HepG2 (cell line): Measurements from ENCODE around the gene NFATC4. TPM values are rescaled to one million over a fixed set of nuclear protein-coding genes. Genes with fewer than 3 reads are reported as not detected.

Source experiments
- ATAC-seq: fragments of 200-7000 bp; cut with Tn5 transposase; 3 replicates; pipeline ENCODE4 v1.9.1; 2020; ENCODE audit warnings: mild to moderate bottlenecking, moderate library complexity
- BruUV-seq: library from RNA; stranded (reverse); fragments of 400-500 nt; replicated peaks from 2 replicates; lab custom pipeline; 2021; lab: Mats Ljungman, UMichigan
- CTCF ChIA-PET: fragments of 300-600 bp; formaldehyde crosslinking; extraction: SDS; loops from one replicate; lab custom pipeline; 2021; ENCODE audit warnings: low total read pairs, inconsistent platforms, low intra/inter-chr PET ratio; lab: Yijun Ruan, JAX
- POLR2A ChIA-PET: fragments of 350-600 bp; sonication (Branson Sonifier 250); formaldehyde crosslinking; loops from one replicate; lab custom pipeline; 2020; ENCODE audit warnings: antibody characterized with exemption, inconsistent platforms; lab: Yijun Ruan, JAX
- DNase-seq: peaks from one replicate; pipeline ENCODE4 v3.0.0-alpha.2; 2015; ENCODE audit warnings: low spot score
- FAIRE-seq: peaks from 3 replicates; lab custom pipeline; 2011; peaks lifted over from hg19 to GRCh38; lab: Jason Lieb, UNC
- H2AFZ ChIP-seq: one replicate; pipeline ENCODE4 v1.6.1; 2011; ENCODE audit warnings: low read length, inconsistent platforms
- H3K27ac ChIP-seq: fragments of 300-600 bp; 3 replicates; pipeline ENCODE4 v1.8.0; 2011; ENCODE audit warnings: mixed run types, mild to moderate bottlenecking, mixed read lengths, low read length, inconsistent platforms; ENCODE audit not compliant: insufficient read depth; ENCODE audit errors: extremely low read length
- H3K27me3 ChIP-seq, 2 experiments: fragments of 200-600 bp in 1 of 2; 2 replicates in 1 of 2; 3 replicates in 1 of 2; pipeline versions ENCODE4 v1.6.0 to v1.8.0; 2011; ENCODE audit warnings: low read length in 2 of 2, mild to moderate bottlenecking in 2 of 2, moderate library complexity in 2 of 2, inconsistent platforms in 1 of 2; ENCODE audit not compliant: insufficient read depth in 2 of 2, control insufficient read depth in 1 of 2
- H3K36me3 ChIP-seq, 2 experiments: fragments of 200-600 bp in 1 of 2; replicated peaks in 1 of 2; 2 replicates in 1 of 2; 3 replicates in 1 of 2; pipeline versions ENCODE4 v1.5.1 to v1.8.0; 2011; ENCODE audit warnings: low read length in 2 of 2, inconsistent platforms in 1 of 2; ENCODE audit not compliant: insufficient read depth in 2 of 2, control insufficient read depth in 1 of 2
- H3K4me1 ChIP-seq: 2 replicates; pipeline ENCODE4 v1.5.1; 2012; ENCODE audit warnings: low read length, inconsistent platforms; ENCODE audit not compliant: insufficient read depth
- H3K4me2 ChIP-seq: 2 replicates; pipeline ENCODE4 v1.6.0; 2011; ENCODE audit warnings: low read depth, low read length, inconsistent platforms
- H3K4me3 ChIP-seq, 3 experiments: fragments of 200-600 bp in 1 of 3; sonication (generic), shearing (Covaris generic) in 1 of 3; replicated peaks in 1 of 3; 2 replicates each; pipeline ENCODE4 v1.5.1; 2011 to 2016; ENCODE audit warnings: low read length in 3 of 3, inconsistent platforms in 2 of 3, low read depth in 2 of 3, mild to moderate bottlenecking in 2 of 3, control low read depth in 1 of 3, mixed read lengths in 1 of 3; ENCODE audit not compliant: insufficient read depth in 1 of 3
- H3K79me2 ChIP-seq: one replicate; pipeline ENCODE4 v1.6.1; 2011; ENCODE audit warnings: low read length, inconsistent platforms; ENCODE audit not compliant: insufficient read depth
- H3K9ac ChIP-seq: 2 replicates; pipeline ENCODE4 v1.6.0; 2011; ENCODE audit warnings: mild to moderate bottlenecking, low read depth, low read length, inconsistent platforms; ENCODE audit not compliant: insufficient read depth
- H3K9me3 ChIP-seq: 2 replicates; pipeline ENCODE4 v1.5.1; 2012; ENCODE audit warnings: mild to moderate bottlenecking, low read length
- H4K20me1 ChIP-seq: 2 replicates; pipeline ENCODE4 v1.6.0; 2011; ENCODE audit warnings: inconsistent platforms, mild to moderate bottlenecking, low read length, moderate library complexity; ENCODE audit not compliant: insufficient read depth
- CEBPB ChIP-seq: IDR thresholded peaks from 2 replicates; pipeline ENCODE4 v1.6.1; 2011; ENCODE audit warnings: low read depth, low read length, improper control_type of control experiment, borderline replicate concordance
- DNMT1 ChIP-seq: sonication (generic); formaldehyde crosslinking; IDR thresholded peaks from 2 replicates; pipeline ENCODE4 v1.5.1; 2020; ENCODE audit warnings: mild to moderate bottlenecking, missing genetic modification reagents
- IKZF4 ChIP-seq: sonication (generic); formaldehyde crosslinking; IDR thresholded peaks from 2 replicates; pipeline ENCODE4 v1.5.1; 2020; ENCODE audit warnings: borderline replicate concordance, mild to moderate bottlenecking, low read depth, missing genetic modification reagents; ENCODE audit errors: not compliant biosample characterization
- KDM5B ChIP-seq: sonication (generic); formaldehyde crosslinking; IDR thresholded peaks from 2 replicates; pipeline ENCODE4 v1.4.0; 2020; ENCODE audit warnings: missing genetic modification reagents, mild to moderate bottlenecking, borderline replicate concordance
- KLF12 ChIP-seq: sonication (generic); formaldehyde crosslinking; IDR thresholded peaks from 2 replicates; pipeline ENCODE4 v1.4.0; 2020; ENCODE audit warnings: missing genetic modification reagents, borderline replicate concordance
- MTERF4 ChIP-seq: sonication (generic); formaldehyde crosslinking; IDR thresholded peaks from 2 replicates; pipeline ENCODE4 v1.8.0; 2023; ENCODE audit warnings: mild to moderate bottlenecking, missing genetic modification reagents
- NFKB2 ChIP-seq: sonication (generic); formaldehyde crosslinking; IDR thresholded peaks from 2 replicates; pipeline ENCODE4 v1.4.0; 2020; ENCODE audit warnings: missing genetic modification reagents, borderline replicate concordance
- SAFB2 ChIP-seq: sonication (generic); formaldehyde crosslinking; IDR thresholded peaks from 2 replicates; pipeline ENCODE4 v1.5.1; 2020; ENCODE audit warnings: missing genetic modification reagents, low read depth, mild to moderate bottlenecking, borderline replicate concordance
- SMARCC2 ChIP-seq: fragments of 450-650 bp; IDR thresholded peaks from 2 replicates; pipeline ENCODE4 v1.6.1; 2017; ENCODE audit warnings: antibody characterized with exemption, mild to moderate bottlenecking
- TBX2 ChIP-seq: sonication (generic); formaldehyde crosslinking; IDR thresholded peaks from 2 replicates; pipeline ENCODE4 v1.5.0; 2020; ENCODE audit warnings: missing genetic modification reagents, mild to moderate bottlenecking, borderline replicate concordance
- ZBTB20 ChIP-seq: sonication (generic); formaldehyde crosslinking; IDR thresholded peaks from 2 replicates; pipeline ENCODE4 v1.8.1; 2023; ENCODE audit warnings: missing genetic modification reagents, low read depth, mild to moderate bottlenecking, borderline replicate concordance
- ZNF280D ChIP-seq: sonication (generic); formaldehyde crosslinking; IDR thresholded peaks from 2 replicates; pipeline ENCODE4 v1.5.1; 2020; ENCODE audit warnings: mild to moderate bottlenecking, missing genetic modification reagents
- ZNF558 ChIP-seq: sonication (generic); formaldehyde crosslinking; IDR thresholded peaks from 2 replicates; pipeline ENCODE4 v1.9.0; 2022; ENCODE audit warnings: mild to moderate bottlenecking, missing genetic modification reagents, borderline replicate concordance
- ZNF816 ChIP-seq: sonication (generic); formaldehyde crosslinking; IDR thresholded peaks from 2 replicates; pipeline ENCODE4 v1.8.0; 2022; ENCODE audit warnings: missing genetic modification reagents, mild to moderate bottlenecking, borderline replicate concordance
- ZNF883 ChIP-seq: sonication (generic); formaldehyde crosslinking; IDR thresholded peaks from 2 replicates; pipeline ENCODE4 v1.5.1; 2020; ENCODE audit warnings: mild to moderate bottlenecking, missing genetic modification reagents; ENCODE audit errors: not compliant biosample characterization
- ZXDC ChIP-seq: sonication (generic); formaldehyde crosslinking; IDR thresholded peaks from 2 replicates; pipeline ENCODE4 v1.5.0; 2020; ENCODE audit warnings: mild to moderate bottlenecking, missing genetic modification reagents
- WGBS: methylation state at CpG from one replicate; pipeline ENCODE4 v1.1.6; 2017; ENCODE audit warnings: low lambda C conversion rate; 5-methylcytosine and 5-hydroxymethylcytosine counted together
- in situ Hi-C: cut with HindIII; loops from 2 replicates; pipeline ENCODE4 v1.10.0; 2017; ENCODE audit warnings: low pct_unique_long_range_greater_than_20kb; ENCODE audit not compliant: extremely low pct_ligation_motif_present
- intact Hi-C: fragments of 100-400 bp; cut with micrococcal nuclease; formaldehyde crosslinking; loops from one replicate; pipeline ENCODE4 v1.10.0; 2022; ENCODE audit not compliant: unreplicated experiment
- polyA plus RNA-seq, 8 experiments: library from polyadenylated mRNA; depleted of rRNA in 3 of 8; stranded (reverse) in 7 of 8; unstranded in 1 of 8; fragments of >200 nt; fragmentation: Illumina TruSeq in 4 of 8; extraction: Trizol in 4 of 8; gene quantifications; 2 replicates each; pipeline versions ENCODE4 v1.2.1 to v1.2.3, GENCODE V29; 2011 to 2016; ENCODE audit warnings: low read depth in 4 of 8, missing spikeins in 1 of 8, mixed read lengths in 1 of 8; ENCODE audit not compliant: insufficient read depth in 1 of 8
- total RNA-seq, 5 experiments: library from RNA; depleted of rRNA; stranded (reverse); fragments of >200 nt; fragmentation: Illumina TruSeq; extraction: Trizol; gene quantifications; 2 replicates each; pipeline ENCODE4 v1.2.3, GENCODE V29; 2016; ENCODE audit warnings: low read depth in 1 of 5

NFATC4 gene
- total and polyA plus RNA-seq, 2 of the 13 experiments (the other 11 are each of a cell fraction or from before 2014, with no cell fraction given), result 0.04 to 0.15 TPM

- no peaks in the 10 kb centered on the region for H3K9me3 ChIP-seq
- peak overlapping the region; percentile 83 for H3K4me2 ChIP-seq
- intact Hi-C loops (loop anchor here (2.0 kb wide), 1 partner anchor 33 kb away; no protein-coding TSS in a partner anchor), in situ Hi-C loops (no loop called here)
- FAIRE-seq (no peak), ATAC-seq (peak; percentile 3), DNase-seq (no peak)
- no peaks in the 10 kb centered on the region for H3K36me3 ChIP-seq
- H3K9ac ChIP-seq, result no peak overlapping the region
- H4K20me1 ChIP-seq, result no peaks in the 10 kb centered on the region
- ChIA-PET CTCF (no interaction called here), POLR2A (interaction anchor here (2.9 to 3.3 kb wide), 2 partner anchors 30 to 34 kb away, joined by 16 to 17 read pairs; no protein-coding TSS in a partner anchor)
- H3K79me2 ChIP-seq, result no peaks in the 10 kb centered on the region
- peak overlapping the region in 1 of 3 experiments; percentile 74; a peak in 2 of 6 replicates for H3K4me3 ChIP-seq
- WGBS, result 7% methylated on average over 6 of the region's 6 CpGs
- BruUV-seq, result no TSS peak
- H3K27ac ChIP-seq, result no peak overlapping the region
- peaks cover 14 to 63% of the 10 kb centered on the region in 2 experiments; a peak in 4 of 5 replicates for H3K27me3 ChIP-seq
- peaks cover 43% of the 10 kb centered on the region for H3K4me1 ChIP-seq
- H2AFZ ChIP-seq, result peak overlapping the region; percentile 0
- TF ChIP-seq CEBPB, result no peak
- TF ChIP-seq ZBTB20 (CRISPR knock-in tag), result no peak
- peak; percentile 13; the same call in 1 of the 2 replicates for TF ChIP-seq SAFB2 (CRISPR knock-in tag)
- no peak for TF ChIP-seq IKZF4 (CRISPR knock-in tag)
- TF ChIP-seq ZNF280D (CRISPR knock-in tag), result no peak
- TF ChIP-seq SMARCC2, result no peak
- TF ChIP-seq ZNF883 (CRISPR knock-in tag), result peak; percentile 64
- TF ChIP-seq ZNF816 (CRISPR knock-in tag), result no peak
- TF ChIP-seq MTERF4 (CRISPR knock-in tag), result no peak
- no peak for TF ChIP-seq ZNF558 (CRISPR knock-in tag)
- no peak for TF ChIP-seq DNMT1 (CRISPR knock-in tag)
- 0 out of 2 replicates have a peak, but pooled peaks have one; percentile 52 for TF ChIP-seq ZXDC (CRISPR knock-in tag)
- TF ChIP-seq TBX2 (CRISPR knock-in tag), result no peak
- TF ChIP-seq KLF12 (CRISPR knock-in tag), result no peak
- 0 out of 2 replicates have a peak, but pooled peaks have one; percentile 33 for TF ChIP-seq KDM5B (CRISPR knock-in tag)
- TF ChIP-seq NFKB2 (CRISPR knock-in tag), result 0 out of 2 replicates have a peak, but pooled peaks have one; percentile 38
These were observed 29.8 kb downstream of the NFATC4 start for GRCh38 chr14:24397639-24398292.
